Liver (tissue), 9 donors: Measurements from ENCODE around the gene NEUROG2. TPM values are rescaled to one million over a fixed set of nuclear protein-coding genes. Genes with fewer than 3 reads are reported as not detected.

Experiments used
- DNase-seq: peaks from one replicate; pipeline ENCODE4 v3.0.0-alpha.2; 2017; ENCODE audit warnings: low spot score
- H3K27ac ChIP-seq, 2 donors: one replicate each; pipeline ENCODE4 v1.7.0; 2013; ENCODE audit warnings: inconsistent platforms in 2 of 2, low read length in 2 of 2, control low read depth in 1 of 2, low read depth in 1 of 2, mild to moderate bottlenecking in 1 of 2
- H3K27me3 ChIP-seq, 4 donors: one replicate each; pipeline versions ENCODE4 v1.6.1 to v1.7.0; 2013; ENCODE audit warnings: low read length in 3 of 4, inconsistent platforms in 1 of 4, mild to moderate bottlenecking in 1 of 4, moderate library complexity in 1 of 4; ENCODE audit not compliant: control insufficient read depth in 4 of 4, insufficient read depth in 4 of 4
- H3K36me3 ChIP-seq, 4 donors: one replicate each; pipeline versions ENCODE4 v1.6.1 to v1.7.0; 2013; ENCODE audit warnings: low read length in 3 of 4, mild to moderate bottlenecking in 3 of 4, low read depth in 1 of 4, moderate library complexity in 1 of 4; ENCODE audit not compliant: control insufficient read depth in 4 of 4, insufficient read depth in 3 of 4
- H3K4me1 ChIP-seq, 4 donors: one replicate each; pipeline versions ENCODE4 v1.6.1 to v1.7.0; 2013; ENCODE audit warnings: low read length in 3 of 4, mild to moderate bottlenecking in 3 of 4, moderate library complexity in 1 of 4; ENCODE audit not compliant: control insufficient read depth in 4 of 4, insufficient read depth in 4 of 4
- H3K4me3 ChIP-seq, 3 donors: one replicate each; pipeline versions ENCODE4 v1.6.1 to v1.7.0; 2013; ENCODE audit warnings: low read length in 3 of 3, control low read depth in 1 of 3, low read depth in 1 of 3, mild to moderate bottlenecking in 1 of 3
- H3K9ac ChIP-seq, 2 donors: one replicate each; pipeline ENCODE4 v1.7.0; 2013; ENCODE audit warnings: low read length in 2 of 2, mild to moderate bottlenecking in 2 of 2, moderate library complexity in 2 of 2, control low read depth in 1 of 2, low read depth in 1 of 2
- H3K9me3 ChIP-seq, 4 donors: one replicate each; pipeline versions ENCODE4 v1.6.1 to v1.7.0; 2013; ENCODE audit warnings: low read length in 3 of 4; ENCODE audit not compliant: control insufficient read depth in 4 of 4
- CTCF ChIP-seq: fragments of 150-350 bp; IDR thresholded peaks from 2 replicates; pipeline ENCODE4 v1.5.1; 2017; ENCODE audit warnings: improper control_type of control experiment, low read depth, low read length; ENCODE audit not compliant: missing input control
- EGR1 ChIP-seq, 2 donors: IDR thresholded peaks; 2 replicates each; pipeline ENCODE4 v1.6.1; 2016 to 2018; ENCODE audit warnings: antibody characterized with exemption in 2 of 2, low read depth in 2 of 2
- GABPA ChIP-seq, 2 donors: IDR thresholded peaks in 1 of 2; conservative IDR thresholded peaks in 1 of 2; 2 replicates each; pipeline ENCODE4 v1.6.1; 2016; ENCODE audit warnings: antibody characterized with exemption in 2 of 2, mild to moderate bottlenecking in 1 of 2, moderate library complexity in 1 of 2
- HNF4A ChIP-seq, 2 donors: conservative IDR thresholded peaks; 2 replicates each; pipeline ENCODE4 v1.6.1; 2016; ENCODE audit warnings: antibody characterized with exemption in 2 of 2, mild to moderate bottlenecking in 2 of 2
- HNF4G ChIP-seq: IDR thresholded peaks from 2 replicates; pipeline ENCODE4 v1.6.1; 2016; ENCODE audit warnings: antibody characterized with exemption
- JUND ChIP-seq, 2 donors: IDR thresholded peaks; 2 replicates each; pipeline ENCODE4 v1.6.1; 2016; ENCODE audit warnings: antibody characterized with exemption in 2 of 2
- MAX ChIP-seq: IDR thresholded peaks from 2 replicates; pipeline ENCODE4 v1.6.1; 2016; ENCODE audit warnings: antibody characterized with exemption
- NR2F2 ChIP-seq: IDR thresholded peaks from 2 replicates; pipeline ENCODE4 v1.6.1; 2016; ENCODE audit warnings: antibody characterized with exemption
- RAD21 ChIP-seq, 2 donors: IDR thresholded peaks; 2 replicates each; pipeline ENCODE4 v1.6.1; 2016; ENCODE audit warnings: antibody characterized with exemption in 2 of 2, mild to moderate bottlenecking in 2 of 2
- REST ChIP-seq: IDR thresholded peaks from 2 replicates; pipeline ENCODE4 v1.6.1; 2016; ENCODE audit warnings: antibody characterized with exemption, mild to moderate bottlenecking
- YY1 ChIP-seq: IDR thresholded peaks from 2 replicates; pipeline ENCODE4 v1.6.1; 2016; ENCODE audit warnings: antibody characterized with exemption, mild to moderate bottlenecking
- ZBTB33 ChIP-seq: IDR thresholded peaks from 2 replicates; pipeline ENCODE4 v1.6.1; 2016; ENCODE audit warnings: antibody characterized with exemption
- WGBS: extraction: QIAGEN DNeasy Blood & Tissue Kit; methylation state at CpG from one replicate; pipeline ENCODE4 v1.1.7; 2013; 5-methylcytosine and 5-hydroxymethylcytosine counted together
- polyA plus RNA-seq, 2 donors: library from polyadenylated mRNA; stranded (reverse) in 1 of 2; unstranded in 1 of 2; fragments of 200-250 nt in 1 of 2; fragments of >200 nt in 1 of 2; fragmentation: Nextera tagmentation in 1 of 2; extraction: Ambion mirVana in 1 of 2; gene quantifications; one replicate each; pipeline versions ENCODE4 v1.2.1 to v1.2.3, GENCODE V29; 2013 to 2015
- total RNA-seq, 2 donors: library from RNA; depleted of rRNA; stranded (reverse); fragments of >200 nt; gene quantifications; one replicate each; pipeline ENCODE4 v1.2.3, GENCODE V29; 2014
- donor health status: healthy.
- donor health status: healthy.
- donor health status: healthy.
- donor health status: healthy.
- donor health status: healthy.

The NEUROG2 gene
- total and polyA plus RNA-seq, 4 donors: not detected

- Histone ChIP-seq H3K4me3 (no peak overlapping the region), H3K27ac (no peak overlapping the region), H3K4me1 (peaks cover 18 to 38% (median 28%) of the 10 kb centered on the region in 4 donors), H3K27me3 (peaks cover 4 to 52% (median 21%) of the 10 kb centered on the region in 4 donors), H3K36me3 (no peaks in the 10 kb centered on the region), H3K9ac (no peak overlapping the region), H3K9me3 (peaks cover 0 to 4% (median 0%) of the 10 kb centered on the region in 4 donors)
- WGBS: 6% methylated on average over 25 of the region's 25 CpGs
- no peak for TF ChIP-seq CTCF
- TF ChIP-seq YY1: no peak
- no peak for TF ChIP-seq ZBTB33
- no peak for TF ChIP-seq REST
- no peak for TF ChIP-seq GABPA (IDR thresholded peaks at IDR 0.05 in 1 of 2, conservative IDR thresholded peaks at IDR 0.05 in 1 of 2)
- TF ChIP-seq HNF4G: no peak
- no peak for TF ChIP-seq MAX
- TF ChIP-seq RAD21 (IDR thresholded peaks at IDR 0.05): no peak
- TF ChIP-seq HNF4A (conservative IDR thresholded peaks at IDR 0.05): no peak
- DNase-seq: no peak
Observed at GRCh38 chr4:112520598-112521122, 4.7 kb upstream of the NEUROG2 start.

GRCh38 chr4:112519689-112520597, 4.0 kb upstream of the NEUROG2 start:
- Histone ChIP-seq H3K9ac (no peak overlapping the region), H3K4me3 (no peak overlapping the region), H3K27ac (no peak overlapping the region), H3K36me3 (no peaks in the 10 kb centered on the region), H3K9me3 (peaks cover 0 to 4% (median 0%) of the 10 kb centered on the region in 4 donors), H3K27me3 (peaks cover 4 to 53% (median 24%) of the 10 kb centered on the region in 4 donors), H3K4me1 (peaks cover 24 to 45% (median 34%) of the 10 kb centered on the region in 4 donors)
- 8% methylated on average over 21 of the region's 21 CpGs for WGBS
- no peak for DNase-seq
- TF ChIP-seq REST (no peak), EGR1 (IDR thresholded peaks at IDR 0.05; ENCODE audit: low read depth in 2 of 2) (no peak), CTCF (no peak), RAD21 (IDR thresholded peaks at IDR 0.05) (no peak), HNF4A (conservative IDR thresholded peaks at IDR 0.05) (no peak), JUND (IDR thresholded peaks at IDR 0.05) (no peak), NR2F2 (no peak), MAX (no peak), YY1 (no peak)
